CD4-positive, alpha-beta T cell treated with Interleukin-21 for 1 hour (primary cell): ENCODE data around the gene CHST15.
"Not testable (repeated sequence)": the region's sequence is repeated elsewhere in the genome, so short reads cannot be mapped to it uniquely, and the experiment has no call there.

Experiments
- DNase-seq: peaks from one replicate; pipeline ENCODE4 v3.0.0-alpha.2; 2020

CHST15 gene

GRCh38 chr10:124042656-124043309 is 50.6 kb downstream of the CHST15 start:
- no peak for DNase-seq

GRCh38 chr10:124041675-124042445 is 51.5 kb downstream of the CHST15 start:
- DNase-seq = no peak

- DNase-seq = no peak
These were observed 52.8 kb downstream of the CHST15 start for GRCh38 chr10:124040451-124041188.

GRCh38 chr10:124039483-124040013 is 53.9 kb downstream of the CHST15 start:
- no peak for DNase-seq

- no peak for DNase-seq
These were observed 55.6 kb downstream of the CHST15 start for GRCh38 chr10:124037784-124038183.

- DNase-seq = no peak
These were observed 56.1 kb downstream of the CHST15 start for GRCh38 chr10:124037286-124037685.

- no peak for DNase-seq
These were observed 56.7 kb downstream of the CHST15 start for GRCh38 chr10:124036746-124037145.

- DNase-seq = peak; percentile 35
These were observed 57.4 kb downstream of the CHST15 start for GRCh38 chr10:124035928-124036558.

- no peak for DNase-seq
These were observed 58.0 kb downstream of the CHST15 start for GRCh38 chr10:124035306-124035927.

GRCh38 chr10:124034576-124035305 is 58.7 kb downstream of the CHST15 start:
- not testable (repeated sequence) for DNase-seq

GRCh38 chr10:124033887-124034218 is 59.5 kb downstream of the CHST15 start:
- no peak for DNase-seq

GRCh38 chr10:124032971-124033886 is 60.2 kb downstream of the CHST15 start:
- DNase-seq = no peak

GRCh38 chr10:124032087-124032935 is 61.1 kb downstream of the CHST15 start:
- no peak for DNase-seq

- no peak for DNase-seq
These were observed 62.8 kb downstream of the CHST15 start for GRCh38 chr10:124030492-124031110.

- no peak for DNase-seq
These were observed 63.3 kb downstream of the CHST15 start for GRCh38 chr10:124030061-124030460.

GRCh38 chr10:124029559-124029958 is 63.8 kb downstream of the CHST15 start:
- no peak for DNase-seq

- DNase-seq = no peak
These were observed 64.5 kb downstream of the CHST15 start for GRCh38 chr10:124028700-124029480.

GRCh38 chr10:124027651-124028050 is 65.7 kb downstream of the CHST15 start:
- no peak for DNase-seq
